ENCODE data around the gene CFAP43. TPM values are rescaled to one million over a fixed set of nuclear protein-coding genes. Genes with fewer than 3 reads are reported as not detected.

The CFAP43 gene
- polyA plus RNA-seq, 1 donor: 0.39 TPM

GRCh38 chr10:104127411-104127810, 104.8 kb downstream of the CFAP43 start:
- DNase-seq: no peak

GRCh38 chr10:104123397-104123796, 108.8 kb downstream of the CFAP43 start:
- no peak for DNase-seq

GRCh38 chr10:104122225-104123107, 109.7 kb downstream of the CFAP43 start:
- DNase-seq: no peak

GRCh38 chr10:104121485-104122224, 110.5 kb downstream of the CFAP43 start, which contains the start of gene SFR1:
SFR1 (plus strand) TSS chr10:104122171; CDS start chr10:104122184, 13 bp downstream.
- peak; percentile 100 for DNase-seq

GRCh38 chr10:104120903-104121484, 111.2 kb downstream of the CFAP43 start:
- DNase-seq: peak; percentile 91

- DNase-seq: no peak
Observed at GRCh38 chr10:104120512-104120902, 111.7 kb downstream of the CFAP43 start.

GRCh38 chr10:104119996-104120395, 112.2 kb downstream of the CFAP43 start:
- DNase-seq: no peak

- no peak for DNase-seq
Observed at GRCh38 chr10:104117839-104118323, 114.3 kb downstream of the CFAP43 start.

GRCh38 chr10:104113376-104113956, 118.7 kb downstream of the CFAP43 start:
- no peak for DNase-seq

- DNase-seq: no peak
Observed at GRCh38 chr10:104109908-104110662, 122.1 kb downstream of the CFAP43 start.

- DNase-seq: no peak
Observed at GRCh38 chr10:104104926-104105325, 127.2 kb downstream of the CFAP43 start.

- no peak for DNase-seq
Observed at GRCh38 chr10:104104418-104104817, 127.7 kb downstream of the CFAP43 start.

GRCh38 chr10:104103956-104104355, 128.2 kb downstream of the CFAP43 start:
- DNase-seq: no peak

- DNase-seq: no peak
Observed at GRCh38 chr10:104101902-104102301, 130.3 kb downstream of the CFAP43 start.

- DNase-seq: no peak
Observed at GRCh38 chr10:104100795-104101194, 131.4 kb downstream of the CFAP43 start.

- no peak for DNase-seq
Observed at GRCh38 chr10:104099941-104100340, 132.2 kb downstream of the CFAP43 start.

GRCh38 chr10:104099269-104099668, 132.9 kb downstream of the CFAP43 start:
- DNase-seq: no peak

- DNase-seq: no peak
Observed at GRCh38 chr10:104098358-104098925, 133.7 kb downstream of the CFAP43 start.

- no peak for DNase-seq
Observed at GRCh38 chr10:104096692-104097091, 135.5 kb downstream of the CFAP43 start.

GRCh38 chr10:104092749-104093148, 139.4 kb downstream of the CFAP43 start:
- DNase-seq: no peak

GRCh38 chr10:104090611-104091010, 141.6 kb downstream of the CFAP43 start:
- DNase-seq: no peak
